Embryonic facial prominence (tissue), 1 donor: ENCODE measurements around the gene ZBTB20.
"Not testable (repeated sequence)": the region's sequence is repeated elsewhere in the genome, so short reads cannot be mapped to it uniquely, and the experiment has no call there.

Source experiments
- DNase-seq: peaks from one replicate; pipeline ENCODE4 v3.0.0-alpha.2; 2016; ENCODE audit errors: extremely low spot score

Gene ZBTB20

GRCh38 chr3:115147329-115148141 lies 447 bp upstream of the ZBTB20 start:
- peak; percentile 99 for DNase-seq

GRCh38 chr3:115146032-115146417 lies 1.1 kb downstream of the ZBTB20 start:
- peak; percentile 51 for DNase-seq

GRCh38 chr3:115141033-115141757 lies 5.9 kb downstream of the ZBTB20 start:
- DNase-seq, result no peak

GRCh38 chr3:115139072-115139471 lies 8.0 kb downstream of the ZBTB20 start:
- DNase-seq, result no peak

- DNase-seq, result no peak
Measured at GRCh38 chr3:115134648-115135347, 12.3 kb downstream of the ZBTB20 start.

GRCh38 chr3:115127208-115127607 lies 19.9 kb downstream of the ZBTB20 start:
- no peak for DNase-seq

GRCh38 chr3:115120597-115120996 lies 26.5 kb downstream of the ZBTB20 start:
- DNase-seq, result no peak

GRCh38 chr3:115113367-115113766 lies 33.7 kb downstream of the ZBTB20 start:
- no peak for DNase-seq

GRCh38 chr3:115111632-115112031 lies 35.5 kb downstream of the ZBTB20 start:
- no peak for DNase-seq

GRCh38 chr3:115110830-115111229 lies 36.3 kb downstream of the ZBTB20 start:
- no peak for DNase-seq

- DNase-seq, result not testable (repeated sequence)
Measured at GRCh38 chr3:115110066-115110465, 37.0 kb downstream of the ZBTB20 start.

- no peak for DNase-seq
Measured at GRCh38 chr3:115108614-115109013, 38.5 kb downstream of the ZBTB20 start.

- DNase-seq, result no peak
Measured at GRCh38 chr3:115102046-115102445, 45.0 kb downstream of the ZBTB20 start.

GRCh38 chr3:115100806-115101205 lies 46.3 kb downstream of the ZBTB20 start:
- DNase-seq, result no peak

GRCh38 chr3:115099986-115100571 lies 47.0 kb downstream of the ZBTB20 start:
- DNase-seq, result no peak

- DNase-seq, result no peak
Measured at GRCh38 chr3:115099134-115099985, 47.7 kb downstream of the ZBTB20 start.

- DNase-seq, result no peak
Measured at GRCh38 chr3:115098354-115099073, 48.6 kb downstream of the ZBTB20 start.

GRCh38 chr3:115095236-115095635 lies 51.9 kb downstream of the ZBTB20 start:
- DNase-seq, result no peak

GRCh38 chr3:115092220-115092791 lies 54.8 kb downstream of the ZBTB20 start:
- DNase-seq, result no peak

- no peak for DNase-seq
Measured at GRCh38 chr3:115090712-115091111, 56.4 kb downstream of the ZBTB20 start.
